ENCODE data around the gene PROP1.
A peak's percentile ranks its signal among the peaks of the same experiment; 100 is the strongest.
"Not testable (repeated sequence)": the region's sequence is repeated elsewhere in the genome, so short reads cannot be mapped to it uniquely, and the experiment has no call there.

The PROP1 gene

DNA sequence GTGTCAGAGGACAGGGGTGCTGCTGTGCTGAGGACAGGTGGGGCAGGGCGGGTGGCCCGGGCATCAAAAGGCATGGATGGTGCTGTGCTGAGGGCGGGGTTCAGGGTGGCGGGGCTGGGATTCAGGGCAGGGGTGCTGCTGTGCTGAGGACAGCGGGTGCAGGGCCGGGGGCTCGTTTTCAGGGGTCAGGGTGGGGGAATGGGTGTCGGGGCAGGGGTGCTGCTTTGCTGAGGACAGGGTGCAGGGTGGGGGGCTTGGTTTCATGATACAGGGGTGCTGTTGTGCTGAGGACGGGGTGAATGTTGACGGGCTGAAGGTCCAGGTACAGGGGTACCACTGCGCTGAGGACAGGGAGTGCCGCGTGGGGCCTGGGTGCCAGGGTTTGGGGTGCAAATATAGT is 50.9 kb downstream of the PROP1 start:
- DNase-seq (ENCODE audit: low spot score): not testable (repeated sequence)

- DNase-seq (ENCODE audit: low spot score): peak; percentile 14
These were observed 52.0 kb downstream of the PROP1 start for GRCh38 chr5:177943805-177944736.

- not testable (repeated sequence) for DNase-seq (ENCODE audit: low spot score)
These were observed 53.1 kb downstream of the PROP1 start for GRCh38 chr5:177942896-177943295.

All from AG20443 (cell line).